ENCODE data around the gene KHDC4.

- TF ChIP-seq MEIS1 (CRISPR knock-in tag; IDR thresholded peaks at IDR 0.05; ENCODE audit: borderline replicate concordance) (no peak), CTCF (tag by site-specific recombination; IDR thresholded peaks at IDR 0.05) (no peak), ZNF18 (tag by site-specific recombination; IDR thresholded peaks at IDR 0.05) (no peak)
These were observed 30.0 kb upstream of the KHDC4 start for GRCh38 chr1:155964193-155964592.

Measured in HEK293 (cell line).